Liver (tissue), 3 donors: ENCODE results near the gene NUP205.

Experiments used
- CTCF ChIP-seq: fragments of 150-350 bp; IDR thresholded peaks from 2 replicates; pipeline ENCODE4 v1.5.1; 2017; ENCODE audit warnings: improper control_type of control experiment, low read depth, low read length; ENCODE audit not compliant: missing input control
- EGR1 ChIP-seq, 2 donors: IDR thresholded peaks; 2 replicates each; pipeline ENCODE4 v1.6.1; 2016 to 2018; ENCODE audit warnings: antibody characterized with exemption in 2 of 2, low read depth in 2 of 2
- FOXA1 ChIP-seq: IDR thresholded peaks from 2 replicates; pipeline ENCODE4 v1.6.1; 2016; ENCODE audit warnings: antibody characterized with exemption
- MAX ChIP-seq: IDR thresholded peaks from 2 replicates; pipeline ENCODE4 v1.6.1; 2016; ENCODE audit warnings: antibody characterized with exemption
- SP1 ChIP-seq: IDR thresholded peaks from 2 replicates; pipeline ENCODE4 v1.6.1; 2018; ENCODE audit warnings: antibody characterized with exemption, mild to moderate bottlenecking
- TAF1 ChIP-seq: conservative IDR thresholded peaks from 2 replicates; pipeline ENCODE4 v1.6.1; 2016; ENCODE audit warnings: antibody characterized with exemption, mild to moderate bottlenecking
- TF ChIP-seq, protein P1 (sequence below): IDR thresholded peaks from 2 replicates; pipeline ENCODE4 v1.6.1; 2016; ENCODE audit warnings: antibody characterized with exemption, mild to moderate bottlenecking
- TF ChIP-seq, protein P2 (sequence below): IDR thresholded peaks from 2 replicates; pipeline ENCODE4 v1.6.1; 2016; ENCODE audit warnings: antibody characterized with exemption
- donor health status: healthy.
- donor health status: healthy.

GRCh38 chr7:135550196-135550595 is 7.5 kb upstream of the NUP205 start:
- TF ChIP-seq SP1 (no peak), CTCF (no peak), MAX (no peak), EGR1 (IDR thresholded peaks at IDR 0.05; ENCODE audit: low read depth in 2 of 2) (no peak), TAF1 (no peak), FOXA1 (no peak)
- TF ChIP-seq, protein P1, sequence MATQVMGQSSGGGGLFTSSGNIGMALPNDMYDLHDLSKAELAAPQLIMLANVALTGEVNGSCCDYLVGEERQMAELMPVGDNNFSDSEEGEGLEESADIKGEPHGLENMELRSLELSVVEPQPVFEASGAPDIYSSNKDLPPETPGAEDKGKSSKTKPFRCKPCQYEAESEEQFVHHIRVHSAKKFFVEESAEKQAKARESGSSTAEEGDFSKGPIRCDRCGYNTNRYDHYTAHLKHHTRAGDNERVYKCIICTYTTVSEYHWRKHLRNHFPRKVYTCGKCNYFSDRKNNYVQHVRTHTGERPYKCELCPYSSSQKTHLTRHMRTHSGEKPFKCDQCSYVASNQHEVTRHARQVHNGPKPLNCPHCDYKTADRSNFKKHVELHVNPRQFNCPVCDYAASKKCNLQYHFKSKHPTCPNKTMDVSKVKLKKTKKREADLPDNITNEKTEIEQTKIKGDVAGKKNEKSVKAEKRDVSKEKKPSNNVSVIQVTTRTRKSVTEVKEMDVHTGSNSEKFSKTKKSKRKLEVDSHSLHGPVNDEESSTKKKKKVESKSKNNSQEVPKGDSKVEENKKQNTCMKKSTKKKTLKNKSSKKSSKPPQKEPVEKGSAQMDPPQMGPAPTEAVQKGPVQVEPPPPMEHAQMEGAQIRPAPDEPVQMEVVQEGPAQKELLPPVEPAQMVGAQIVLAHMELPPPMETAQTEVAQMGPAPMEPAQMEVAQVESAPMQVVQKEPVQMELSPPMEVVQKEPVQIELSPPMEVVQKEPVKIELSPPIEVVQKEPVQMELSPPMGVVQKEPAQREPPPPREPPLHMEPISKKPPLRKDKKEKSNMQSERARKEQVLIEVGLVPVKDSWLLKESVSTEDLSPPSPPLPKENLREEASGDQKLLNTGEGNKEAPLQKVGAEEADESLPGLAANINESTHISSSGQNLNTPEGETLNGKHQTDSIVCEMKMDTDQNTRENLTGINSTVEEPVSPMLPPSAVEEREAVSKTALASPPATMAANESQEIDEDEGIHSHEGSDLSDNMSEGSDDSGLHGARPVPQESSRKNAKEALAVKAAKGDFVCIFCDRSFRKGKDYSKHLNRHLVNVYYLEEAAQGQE: no peak
- TF ChIP-seq, protein P2, sequence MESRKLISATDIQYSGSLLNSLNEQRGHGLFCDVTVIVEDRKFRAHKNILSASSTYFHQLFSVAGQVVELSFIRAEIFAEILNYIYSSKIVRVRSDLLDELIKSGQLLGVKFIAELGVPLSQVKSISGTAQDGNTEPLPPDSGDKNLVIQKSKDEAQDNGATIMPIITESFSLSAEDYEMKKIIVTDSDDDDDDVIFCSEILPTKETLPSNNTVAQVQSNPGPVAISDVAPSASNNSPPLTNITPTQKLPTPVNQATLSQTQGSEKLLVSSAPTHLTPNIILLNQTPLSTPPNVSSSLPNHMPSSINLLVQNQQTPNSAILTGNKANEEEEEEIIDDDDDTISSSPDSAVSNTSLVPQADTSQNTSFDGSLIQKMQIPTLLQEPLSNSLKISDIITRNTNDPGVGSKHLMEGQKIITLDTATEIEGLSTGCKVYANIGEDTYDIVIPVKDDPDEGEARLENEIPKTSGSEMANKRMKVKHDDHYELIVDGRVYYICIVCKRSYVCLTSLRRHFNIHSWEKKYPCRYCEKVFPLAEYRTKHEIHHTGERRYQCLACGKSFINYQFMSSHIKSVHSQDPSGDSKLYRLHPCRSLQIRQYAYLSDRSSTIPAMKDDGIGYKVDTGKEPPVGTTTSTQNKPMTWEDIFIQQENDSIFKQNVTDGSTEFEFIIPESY: no peak
